HepG2 (cell line): Measurements from ENCODE around the gene TRIM3. TPM values are rescaled to one million over a fixed set of nuclear protein-coding genes. Genes with fewer than 3 reads are reported as not detected.

ENCODE experiments used
- CBX1 ChIP-seq: IDR thresholded peaks from one replicate; pipeline ENCODE4 v1.6.1; 2016; ENCODE audit warnings: antibody characterized with exemption, low read depth
- FOXK2 ChIP-seq: fragments of 450-650 bp; IDR thresholded peaks from 2 replicates; pipeline ENCODE4 v1.6.1; 2016
- KAT2B ChIP-seq: fragments of 150-350 bp; IDR thresholded peaks from 2 replicates; pipeline ENCODE4 v1.6.1; 2014; ENCODE audit warnings: low read depth, low read length, borderline replicate concordance
- MBD4 ChIP-seq: IDR thresholded peaks from 2 replicates; pipeline ENCODE4 v1.6.1; 2012; ENCODE audit warnings: low read length, inconsistent platforms, borderline replicate concordance
- NFIC ChIP-seq: IDR thresholded peaks from 2 replicates; pipeline ENCODE4 v1.6.1; 2012; ENCODE audit warnings: mild to moderate bottlenecking, low read length, inconsistent platforms
- PHF20 ChIP-seq: sonication (generic); formaldehyde crosslinking; IDR thresholded peaks from 2 replicates; pipeline ENCODE4 v1.5.0; 2020; ENCODE audit warnings: mild to moderate bottlenecking, missing genetic modification reagents
- POGZ ChIP-seq: sonication (generic); formaldehyde crosslinking; IDR thresholded peaks from 2 replicates; pipeline ENCODE4 v1.4.0; 2020; ENCODE audit warnings: mild to moderate bottlenecking, missing genetic modification reagents
- RFX3 ChIP-seq: IDR thresholded peaks from 2 replicates; pipeline ENCODE4 v1.6.1; 2016; ENCODE audit warnings: missing biosample characterization, missing genetic modification reagents
- TEAD2 ChIP-seq: sonication (generic); formaldehyde crosslinking; IDR thresholded peaks from 2 replicates; pipeline ENCODE4 v1.9.0; 2021; ENCODE audit warnings: missing genetic modification reagents
- THYN1 ChIP-seq: sonication (generic); formaldehyde crosslinking; IDR thresholded peaks from 2 replicates; pipeline ENCODE4 v1.8.1; 2023; ENCODE audit warnings: low read depth, mild to moderate bottlenecking, moderate library complexity, missing genetic modification reagents, borderline replicate concordance
- TOE1 ChIP-seq: sonication (generic); formaldehyde crosslinking; IDR thresholded peaks from 2 replicates; pipeline ENCODE4 v1.4.0; 2020; ENCODE audit warnings: mild to moderate bottlenecking, missing genetic modification reagents
- ZFP1 ChIP-seq: IDR thresholded peaks from 2 replicates; pipeline ENCODE4 v1.6.1; 2016
- ZNF343 ChIP-seq: sonication (generic); formaldehyde crosslinking; IDR thresholded peaks from 2 replicates; pipeline ENCODE4 v1.4.0; 2020; ENCODE audit warnings: mild to moderate bottlenecking, missing genetic modification reagents
- polyA plus RNA-seq, 8 experiments: library from polyadenylated mRNA; depleted of rRNA in 3 of 8; stranded (reverse) in 7 of 8; unstranded in 1 of 8; fragments of >200 nt; fragmentation: Illumina TruSeq in 4 of 8; extraction: Trizol in 4 of 8; gene quantifications; 2 replicates each; pipeline versions ENCODE4 v1.2.1 to v1.2.3, GENCODE V29; 2011 to 2016; ENCODE audit warnings: low read depth in 4 of 8, missing spikeins in 1 of 8, mixed read lengths in 1 of 8; ENCODE audit not compliant: insufficient read depth in 1 of 8
- total RNA-seq, 5 experiments: library from RNA; depleted of rRNA; stranded (reverse); fragments of >200 nt; fragmentation: Illumina TruSeq; extraction: Trizol; gene quantifications; 2 replicates each; pipeline ENCODE4 v1.2.3, GENCODE V29; 2016; ENCODE audit warnings: low read depth in 1 of 5
- TF ChIP-seq, protein P1 (sequence below): sonication (generic); formaldehyde crosslinking; IDR thresholded peaks from 2 replicates; pipeline ENCODE4 v1.8.1; 2023; ENCODE audit warnings: mild to moderate bottlenecking, inconsistent platforms, moderate library complexity, missing genetic modification reagents, borderline replicate concordance
- TF ChIP-seq, protein P2 (sequence below), 2 experiments: sonication (generic) in 1 of 2; formaldehyde crosslinking in 1 of 2; IDR thresholded peaks; 2 replicates each; pipeline versions ENCODE4 v1.4.0 to v1.6.1; 2018 to 2020; ENCODE audit warnings: missing genetic modification reagents in 2 of 2, borderline replicate concordance in 1 of 2, low read depth in 1 of 2, mild to moderate bottlenecking in 1 of 2, missing biosample characterization in 1 of 2
- TF ChIP-seq, protein P3 (sequence below), 2 experiments: fragments of 450-650 bp in 1 of 2; sonication (generic) in 1 of 2; formaldehyde crosslinking; IDR thresholded peaks; 2 replicates each; pipeline versions ENCODE4 v1.5.0 to v1.8.0; 2020 to 2022; ENCODE audit warnings: mild to moderate bottlenecking in 1 of 2, missing genetic modification reagents in 1 of 2
- TF ChIP-seq, protein P4 (sequence below): sonication (generic); formaldehyde crosslinking; IDR thresholded peaks from 2 replicates; pipeline ENCODE4 v1.4.0; 2020; ENCODE audit warnings: missing genetic modification reagents
- TF ChIP-seq, protein P5 (sequence below): sonication (generic); formaldehyde crosslinking; IDR thresholded peaks from 2 replicates; pipeline ENCODE4 v1.4.0; 2020; ENCODE audit warnings: mild to moderate bottlenecking, missing genetic modification reagents

TRIM3 gene
- total and polyA plus RNA-seq, 2 of the 13 experiments (the other 11 are each of a cell fraction or from before 2014, with no cell fraction given), result 3.6 to 6.3 TPM

DNA sequence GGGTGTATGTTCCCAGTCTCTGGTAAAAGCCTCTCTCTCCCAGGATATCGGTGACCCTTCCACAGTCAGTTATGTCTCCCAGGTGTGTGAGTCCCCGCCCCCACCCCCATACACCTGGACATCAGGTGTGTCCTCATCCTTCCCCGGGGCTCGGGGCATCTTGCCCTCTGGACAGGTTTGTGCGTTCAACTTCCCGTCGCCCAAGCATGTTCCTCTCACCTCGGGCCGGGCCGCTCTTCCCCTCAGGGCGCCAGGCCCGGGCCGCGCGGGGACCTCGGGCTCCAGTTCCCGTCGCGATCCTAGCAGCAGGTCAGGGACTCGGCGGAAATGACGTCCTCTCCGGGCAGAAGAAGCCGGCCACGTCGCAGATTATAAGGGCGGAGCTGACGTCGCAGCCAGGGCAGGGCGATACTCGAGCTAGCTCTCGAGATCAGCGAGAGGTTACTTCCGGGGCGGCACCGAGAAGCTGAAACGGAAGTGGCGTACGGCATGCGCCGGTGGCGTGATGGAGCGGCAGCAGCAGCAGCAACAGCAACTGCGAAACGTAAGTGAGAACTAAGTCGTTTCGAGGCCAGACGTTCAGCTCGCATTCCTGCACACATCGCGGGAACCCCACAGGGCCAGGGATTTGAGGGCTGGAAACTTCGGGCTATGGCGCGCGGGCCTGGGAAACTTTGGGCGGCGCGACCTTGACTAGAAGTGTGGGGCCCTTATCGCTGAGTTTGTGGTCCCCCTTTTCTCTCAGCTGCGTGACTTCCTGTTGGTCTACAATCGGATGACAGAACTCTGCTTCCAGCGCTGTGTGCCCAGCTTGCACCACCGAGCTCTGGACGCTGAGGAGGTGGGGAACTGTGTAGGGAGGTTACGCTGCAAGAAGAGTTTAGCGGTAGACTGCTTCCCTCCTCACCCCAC is 7.5 kb upstream of the TRIM3 start, which contains the start of the genes ARFIP2 and TIMM10B (continued):
- TF ChIP-seq, protein P1, sequence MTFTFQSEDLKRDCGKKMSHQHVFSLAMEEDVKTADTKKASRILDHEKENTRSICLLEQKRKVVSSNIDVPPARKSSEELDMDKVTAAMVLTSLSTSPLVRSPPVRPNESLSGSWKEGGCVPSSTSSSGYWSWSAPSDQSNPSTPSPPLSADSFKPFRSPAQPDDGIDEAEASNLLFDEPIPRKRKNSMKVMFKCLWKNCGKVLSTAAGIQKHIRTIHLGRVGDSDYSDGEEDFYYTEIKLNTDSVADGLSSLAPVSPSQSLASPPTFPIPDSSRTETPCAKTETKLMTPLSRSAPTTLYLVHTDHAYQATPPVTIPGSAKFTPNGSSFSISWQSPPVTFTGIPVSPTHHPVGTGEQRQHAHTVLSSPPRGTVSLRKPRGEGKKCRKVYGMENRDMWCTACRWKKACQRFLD, result no peak; the same call in 1 of the 2 replicates
- TF ChIP-seq TOE1 (CRISPR knock-in tag) (no peak; the same call in 1 of the 2 replicates), PHF20 (CRISPR knock-in tag) (peak; percentile 92), THYN1 (no peak), POGZ (CRISPR knock-in tag) (peak; percentile 83), TEAD2 (CRISPR knock-in tag) (0 out of 2 replicates have a peak, but pooled peaks have one; percentile 7), KAT2B (no peak), CBX1 (peak; percentile 44), MBD4 (no peak), FOXK2 (peak; percentile 62; the same call in 1 of the 2 replicates), ZNF343 (CRISPR knock-in tag) (0 out of 2 replicates have a peak, but pooled peaks have one; percentile 44), RFX3 (CRISPR knock-in tag) (no peak), NFIC (no peak), ZFP1 (peak; percentile 66)
- TF ChIP-seq, protein P2, sequence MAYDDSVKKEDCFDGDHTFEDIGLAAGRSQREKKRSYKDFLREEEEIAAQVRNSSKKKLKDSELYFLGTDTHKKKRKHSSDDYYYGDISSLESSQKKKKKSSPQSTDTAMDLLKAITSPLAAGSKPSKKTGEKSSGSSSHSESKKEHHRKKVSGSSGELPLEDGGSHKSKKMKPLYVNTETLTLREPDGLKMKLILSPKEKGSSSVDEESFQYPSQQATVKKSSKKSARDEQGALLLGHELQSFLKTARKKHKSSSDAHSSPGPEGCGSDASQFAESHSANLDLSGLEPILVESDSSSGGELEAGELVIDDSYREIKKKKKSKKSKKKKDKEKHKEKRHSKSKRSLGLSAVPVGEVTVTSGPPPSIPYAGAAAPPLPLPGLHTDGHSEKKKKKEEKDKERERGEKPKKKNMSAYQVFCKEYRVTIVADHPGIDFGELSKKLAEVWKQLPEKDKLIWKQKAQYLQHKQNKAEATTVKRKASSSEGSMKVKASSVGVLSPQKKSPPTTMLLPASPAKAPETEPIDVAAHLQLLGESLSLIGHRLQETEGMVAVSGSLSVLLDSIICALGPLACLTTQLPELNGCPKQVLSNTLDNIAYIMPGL (CRISPR knock-in tag; IDR thresholded peaks at IDR 0.05; ENCODE audit: borderline replicate concordance in 1 of 2, low read depth in 1 of 2), result peak; percentile 80 to 81
- TF ChIP-seq, protein P3, sequence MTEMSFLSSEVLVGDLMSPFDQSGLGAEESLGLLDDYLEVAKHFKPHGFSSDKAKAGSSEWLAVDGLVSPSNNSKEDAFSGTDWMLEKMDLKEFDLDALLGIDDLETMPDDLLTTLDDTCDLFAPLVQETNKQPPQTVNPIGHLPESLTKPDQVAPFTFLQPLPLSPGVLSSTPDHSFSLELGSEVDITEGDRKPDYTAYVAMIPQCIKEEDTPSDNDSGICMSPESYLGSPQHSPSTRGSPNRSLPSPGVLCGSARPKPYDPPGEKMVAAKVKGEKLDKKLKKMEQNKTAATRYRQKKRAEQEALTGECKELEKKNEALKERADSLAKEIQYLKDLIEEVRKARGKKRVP (CRISPR knock-in tag; IDR thresholded peaks at IDR 0.05), result 0 out of 4 replicates have a peak, but pooled peaks of 1 of the 2 experiments have one; percentile 9
- TF ChIP-seq, protein P4, sequence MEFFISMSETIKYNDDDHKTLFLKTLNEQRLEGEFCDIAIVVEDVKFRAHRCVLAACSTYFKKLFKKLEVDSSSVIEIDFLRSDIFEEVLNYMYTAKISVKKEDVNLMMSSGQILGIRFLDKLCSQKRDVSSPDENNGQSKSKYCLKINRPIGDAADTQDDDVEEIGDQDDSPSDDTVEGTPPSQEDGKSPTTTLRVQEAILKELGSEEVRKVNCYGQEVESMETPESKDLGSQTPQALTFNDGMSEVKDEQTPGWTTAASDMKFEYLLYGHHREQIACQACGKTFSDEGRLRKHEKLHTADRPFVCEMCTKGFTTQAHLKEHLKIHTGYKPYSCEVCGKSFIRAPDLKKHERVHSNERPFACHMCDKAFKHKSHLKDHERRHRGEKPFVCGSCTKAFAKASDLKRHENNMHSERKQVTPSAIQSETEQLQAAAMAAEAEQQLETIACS (CRISPR knock-in tag), result no peak
- TF ChIP-seq, protein P5, sequence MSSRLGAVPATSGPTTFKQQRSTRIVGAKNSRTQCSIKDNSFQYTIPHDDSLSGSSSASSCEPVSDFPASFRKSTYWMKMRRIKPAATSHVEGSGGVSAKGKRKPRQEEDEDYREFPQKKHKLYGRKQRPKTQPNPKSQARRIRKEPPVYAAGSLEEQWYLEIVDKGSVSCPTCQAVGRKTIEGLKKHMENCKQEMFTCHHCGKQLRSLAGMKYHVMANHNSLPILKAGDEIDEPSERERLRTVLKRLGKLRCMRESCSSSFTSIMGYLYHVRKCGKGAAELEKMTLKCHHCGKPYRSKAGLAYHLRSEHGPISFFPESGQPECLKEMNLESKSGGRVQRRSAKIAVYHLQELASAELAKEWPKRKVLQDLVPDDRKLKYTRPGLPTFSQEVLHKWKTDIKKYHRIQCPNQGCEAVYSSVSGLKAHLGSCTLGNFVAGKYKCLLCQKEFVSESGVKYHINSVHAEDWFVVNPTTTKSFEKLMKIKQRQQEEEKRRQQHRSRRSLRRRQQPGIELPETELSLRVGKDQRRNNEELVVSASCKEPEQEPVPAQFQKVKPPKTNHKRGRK, result peak; percentile 22; the same call in 1 of the 2 replicates
